Choroid plexus epithelial cell (primary cell): ENCODE measurements around the gene KRT16.
"Not testable (repeated sequence)": the region's sequence is repeated elsewhere in the genome, so short reads cannot be mapped to it uniquely, and the experiment has no call there.

ENCODE experiments used
- DNase-seq: peaks from one replicate; pipeline ENCODE4 v3.0.0-alpha.2; 2010; ENCODE audit warnings: low read depth
- H3K4me3 ChIP-seq: 2 replicates; pipeline ENCODE4 v1.5.1; 2011; ENCODE audit warnings: low read depth, mild to moderate bottlenecking, control low read depth, low read length, moderate library complexity
- CTCF ChIP-seq: conservative IDR thresholded peaks from 2 replicates; pipeline ENCODE4 v1.5.1; 2011; ENCODE audit warnings: low read depth, mild to moderate bottlenecking, control low read depth, inconsistent platforms, low read length, moderate library complexity

KRT16 gene

GRCh38 chr17:41613277-41614082 is 913 bp upstream of the KRT16 start:
- no peak for DNase-seq
- no peak for TF ChIP-seq CTCF
- H3K4me3 ChIP-seq, result no peak overlapping the region

DNA sequence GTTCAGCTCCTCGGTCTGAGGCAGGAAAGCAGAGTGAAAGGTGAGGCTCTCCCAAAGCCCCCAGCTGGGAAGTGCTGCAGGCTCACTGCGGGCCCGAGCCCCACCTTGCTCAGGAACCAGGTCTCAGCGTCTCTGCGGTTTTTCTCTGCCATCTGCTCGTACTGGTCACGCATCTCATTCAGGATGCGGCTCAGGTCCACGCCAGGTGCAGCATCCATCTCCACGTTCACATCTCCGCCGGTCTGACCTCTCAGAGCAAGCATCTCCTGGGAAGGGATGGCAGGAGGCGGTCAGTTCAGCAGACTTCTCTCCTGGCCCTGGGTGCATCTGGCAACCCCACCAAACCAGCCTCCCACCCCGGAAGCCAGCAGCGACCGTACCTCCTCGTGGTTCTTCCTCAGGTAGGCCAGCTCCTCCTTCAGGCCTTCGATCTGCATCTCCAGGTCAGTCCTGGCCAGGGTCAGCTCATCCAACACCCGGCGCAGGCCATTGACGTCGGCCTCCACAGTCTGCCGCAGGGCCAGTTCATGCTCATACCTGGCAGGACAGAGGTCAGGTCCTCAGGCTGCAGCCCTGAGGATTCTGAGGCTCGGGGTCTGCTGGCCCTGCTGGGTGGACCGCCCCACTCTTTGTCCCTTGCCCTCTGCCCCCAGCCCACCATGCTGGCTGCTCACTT is 1.5 kb downstream of the KRT16 start:
- no peak overlapping the region for H3K4me3 ChIP-seq
- no peak for TF ChIP-seq CTCF
- DNase-seq, result no peak

DNA sequence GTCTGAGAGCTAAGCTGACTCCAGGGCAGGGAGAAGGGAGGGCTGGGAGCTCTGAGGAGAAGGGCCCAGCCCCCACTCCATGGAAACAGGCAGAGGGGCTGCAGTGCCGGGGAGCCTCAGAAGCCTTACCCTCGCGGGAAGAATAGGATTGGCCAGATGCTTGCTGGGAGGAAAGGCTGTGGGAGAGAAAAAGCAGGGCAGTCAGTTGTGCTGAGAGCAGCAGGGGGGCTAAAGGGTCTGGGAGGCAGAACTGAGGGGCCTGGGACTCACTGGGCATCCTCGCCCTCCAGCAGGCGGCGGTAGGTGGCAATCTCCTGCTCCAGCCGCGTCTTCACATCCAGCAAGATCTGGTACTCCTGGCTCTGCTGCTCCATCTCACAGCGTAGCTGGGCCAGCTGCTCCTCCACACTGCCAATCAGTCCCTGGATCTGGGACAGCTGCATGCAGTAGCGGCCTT is 2.5 kb downstream of the KRT16 start:
- peak; percentile 50 for TF ChIP-seq CTCF

DNA sequence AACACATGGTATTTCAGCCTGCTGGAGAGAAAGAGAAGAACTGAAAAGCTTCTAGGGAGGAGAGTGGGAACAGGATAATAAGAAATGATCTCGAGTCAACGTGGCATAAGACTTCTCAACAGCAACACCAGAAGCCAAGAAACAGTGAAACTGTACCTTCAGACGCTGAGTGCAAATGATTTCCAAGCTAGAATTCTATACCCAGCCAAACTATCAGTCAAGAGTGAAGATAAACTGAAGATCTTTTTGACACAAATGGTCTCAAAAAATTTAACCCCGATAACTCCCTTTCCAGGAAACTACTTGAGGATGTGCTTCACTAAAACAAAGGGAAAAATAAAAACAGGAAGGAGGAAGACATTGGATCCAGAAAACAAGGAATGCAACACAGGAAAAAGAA is 5.6 kb downstream of the KRT16 start:
- H3K4me3 ChIP-seq, DNase-seq: not testable (repeated sequence)

More for the DNA sequence above, 2.5 kb downstream of the KRT16 start:
- not testable (repeated sequence) for DNase-seq, H3K4me3 ChIP-seq

DNA sequence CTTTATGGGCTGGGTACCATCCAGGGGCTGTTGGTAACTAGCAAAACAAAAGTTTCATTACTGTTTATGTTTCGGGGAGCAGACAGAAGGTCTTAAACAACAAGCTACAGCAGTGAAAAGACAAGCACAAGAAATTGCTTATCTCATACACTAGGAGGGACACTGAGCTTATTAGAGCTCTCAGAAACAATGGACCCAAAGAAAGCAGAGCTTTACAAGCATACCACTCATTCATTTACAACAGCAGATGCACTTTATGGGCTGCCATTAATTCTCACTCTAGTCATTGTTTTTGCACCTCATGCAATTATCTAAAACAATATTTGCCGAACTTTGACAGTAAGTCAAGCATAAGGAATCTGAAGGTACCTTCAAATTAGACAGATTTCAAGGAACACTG is 10.0 kb downstream of the KRT16 start:
- TF ChIP-seq CTCF, result no peak
- H3K4me3 ChIP-seq, result no peak overlapping the region
- no peak for DNase-seq

DNA sequence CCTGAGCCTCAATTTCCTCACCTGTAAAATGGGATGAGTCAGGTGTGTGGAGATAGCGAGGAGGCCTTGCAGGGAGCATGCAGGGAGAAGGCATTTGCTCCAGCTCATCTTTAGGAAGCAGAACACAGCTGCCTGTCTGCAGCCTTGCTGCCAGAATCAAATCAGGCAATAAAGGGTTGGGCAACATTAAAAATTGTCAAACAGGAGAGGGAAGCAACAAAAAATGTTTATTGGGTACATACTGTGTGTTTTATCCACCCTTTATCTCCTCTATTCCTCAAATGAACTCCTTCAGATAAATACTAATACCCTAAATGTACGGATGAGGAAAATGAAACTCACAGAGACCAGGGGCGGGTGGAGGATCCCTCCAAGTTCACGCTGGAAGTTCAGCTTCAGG is 12.2 kb downstream of the KRT16 start:
- no peak for DNase-seq
- TF ChIP-seq CTCF, result no peak
- H3K4me3 ChIP-seq, result no peak overlapping the region

DNA sequence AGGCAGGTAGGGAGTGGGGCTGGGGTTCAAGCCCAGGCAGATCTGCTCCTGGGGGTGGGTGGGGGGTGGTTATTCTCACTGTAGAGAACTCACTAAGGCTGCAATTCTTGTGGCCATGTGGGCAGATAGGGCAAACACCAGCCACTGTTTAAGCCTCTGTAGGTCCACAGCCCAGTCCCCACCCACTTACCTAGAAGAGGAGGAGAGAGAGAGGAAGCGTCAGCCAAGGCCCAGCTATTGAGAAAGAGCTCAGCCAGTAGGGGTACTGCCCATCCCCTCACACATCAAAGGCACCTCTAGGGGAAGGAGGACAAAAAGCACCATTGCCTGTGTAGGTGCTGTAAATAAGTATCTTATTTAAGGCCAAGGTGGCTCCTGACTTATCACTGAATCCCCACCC is 12.9 kb downstream of the KRT16 start:
- DNase-seq, result no peak
- TF ChIP-seq CTCF, result no peak
- no peak overlapping the region for H3K4me3 ChIP-seq
